MM.1S (cell line): ENCODE measurements around the gene CATSPERD.

ENCODE experiments used
- DNase-seq: peaks from one replicate; pipeline ENCODE4 v3.0.0-alpha.2; 2015
- H2AFZ ChIP-seq: fragments of 300-600 bp; sonication (generic); 2 replicates; pipeline ENCODE4 v1.6.0; 2016; ENCODE audit warnings: antibody characterized with exemption, low read length
- H3F3A ChIP-seq: fragments of 300-600 bp; sonication (generic); 2 replicates; pipeline ENCODE4 v1.6.1; 2016; ENCODE audit warnings: mild to moderate bottlenecking, antibody characterized with exemption, low read length, moderate library complexity, mixed read lengths; ENCODE audit not compliant: insufficient read depth
- H3K27ac ChIP-seq: fragments of 300-600 bp; sonication (generic); 2 replicates; pipeline ENCODE4 v1.5.1; 2016; ENCODE audit warnings: mild to moderate bottlenecking, low read length
- H3K27me3 ChIP-seq: fragments of 300-600 bp; sonication (generic); replicated peaks from 2 replicates; pipeline ENCODE4 v1.6.0; 2016; ENCODE audit warnings: low read length; ENCODE audit not compliant: insufficient read depth
- H3K36me3 ChIP-seq: fragments of 300-600 bp; sonication (generic); replicated peaks from 2 replicates; pipeline ENCODE4 v1.6.1; 2016; ENCODE audit warnings: mild to moderate bottlenecking, low read length, mixed read lengths; ENCODE audit not compliant: insufficient read depth
- H3K4me1 ChIP-seq: fragments of 300-600 bp; sonication (generic); 2 replicates; pipeline ENCODE4 v1.6.1; 2016; ENCODE audit warnings: low read length, mixed read lengths
- H3K4me2 ChIP-seq: fragments of 300-600 bp; sonication (generic); 2 replicates; pipeline ENCODE4 v1.6.0; 2016; ENCODE audit warnings: low read depth, low read length
- H3K4me3 ChIP-seq: fragments of 300-600 bp; sonication (generic); 2 replicates; pipeline ENCODE4 v1.5.1; 2016; ENCODE audit warnings: low read length, mixed read lengths
- H3K79me2 ChIP-seq: fragments of 300-600 bp; sonication (generic); 2 replicates; pipeline ENCODE4 v1.6.1; 2016; ENCODE audit warnings: mixed run types, low read length, mixed read lengths
- H3K9ac ChIP-seq: fragments of 300-600 bp; sonication (generic); 2 replicates; pipeline ENCODE4 v1.6.1; 2016; ENCODE audit warnings: low read length, mixed read lengths
- H3K9me2 ChIP-seq: fragments of 300-600 bp; sonication (generic); replicated peaks from 2 replicates; pipeline ENCODE4 v1.6.1; 2016; ENCODE audit warnings: mild to moderate bottlenecking, low read length, mixed read lengths; ENCODE audit not compliant: insufficient read depth
- H3K9me3 ChIP-seq: fragments of 300-600 bp; sonication (generic); replicated peaks from 2 replicates; pipeline ENCODE4 v1.6.1; 2016; ENCODE audit warnings: mild to moderate bottlenecking, low read length, mixed read lengths; ENCODE audit not compliant: insufficient read depth
- H4K20me1 ChIP-seq: fragments of 300-600 bp; sonication (generic); 2 replicates; pipeline ENCODE4 v1.6.1; 2016; ENCODE audit warnings: mild to moderate bottlenecking, low read length, moderate library complexity, mixed read lengths; ENCODE audit not compliant: insufficient read depth
- EZH2 ChIP-seq: fragments of 300-600 bp; sonication (generic); optimal IDR thresholded peaks from 2 replicates; pipeline ENCODE3; 2017; ENCODE audit warnings: low read depth, mild to moderate bottlenecking, antibody characterized with exemption, low read length, mixed read lengths
- EZH2phosphoT487 ChIP-seq: fragments of 300-600 bp; sonication (generic); IDR thresholded peaks from 2 replicates; pipeline ENCODE4 v1.6.1; 2018; ENCODE audit warnings: antibody characterized with exemption, low read length
- TF ChIP-seq, protein P1 (sequence below): fragments of 300-600 bp; sonication (generic); IDR thresholded peaks from 2 replicates; pipeline ENCODE4 v1.5.1; 2016; ENCODE audit warnings: antibody characterized with exemption, low read length, mixed read lengths

CATSPERD gene

DNA sequence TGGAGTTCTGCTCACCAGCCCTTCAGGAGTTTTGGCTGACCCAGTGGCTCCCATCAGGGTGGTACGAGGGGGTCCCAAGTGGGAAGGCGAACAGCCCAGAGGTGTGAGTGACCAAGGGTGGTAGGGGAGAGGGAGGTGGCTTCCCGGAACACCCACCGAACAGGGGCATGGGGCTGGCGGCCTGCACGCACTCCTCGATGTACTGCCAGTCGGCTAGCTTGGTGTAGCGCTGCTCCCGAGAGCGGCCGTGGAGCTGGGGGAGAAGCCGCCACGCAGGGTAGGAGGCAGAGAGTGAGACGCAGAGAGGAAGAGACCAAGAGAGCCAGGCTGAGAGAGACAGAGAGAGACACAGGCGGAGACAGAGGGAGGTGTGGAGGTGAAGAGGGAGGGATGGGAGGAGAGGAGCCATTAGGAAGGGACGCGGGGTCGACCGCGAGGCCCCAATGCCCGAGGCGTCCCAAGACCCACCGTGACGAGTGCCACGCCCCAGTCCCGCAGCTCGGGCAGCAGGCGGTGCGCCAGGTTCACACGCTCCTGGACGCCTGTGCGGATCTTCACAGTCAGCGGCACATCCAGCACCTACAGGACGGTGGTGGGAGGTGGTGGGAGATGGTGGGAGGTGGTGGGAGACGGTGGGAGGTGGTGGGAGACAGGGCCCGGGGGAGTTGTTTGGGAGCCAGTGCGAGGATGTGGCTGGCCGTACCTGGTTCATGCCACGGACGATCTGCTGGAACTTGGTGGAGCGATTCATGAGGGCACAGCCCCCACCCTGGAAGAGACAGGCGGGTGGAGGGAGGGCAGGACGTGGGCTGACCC lies 66.4 kb downstream of the CATSPERD start:
- Histone ChIP-seq H3K9ac (no peak overlapping the region), H3K4me1 (no peaks in the 10 kb centered on the region; the same call in 1 of the 2 replicates), H3K9me3 (no peaks in the 10 kb centered on the region), H3K36me3 (no peaks in the 10 kb centered on the region), H3K9me2 (no peaks in the 10 kb centered on the region), H3K4me3 (no peak overlapping the region), H3F3A (no peaks in the 10 kb centered on the region), H3K27ac (no peak overlapping the region), H2AFZ (no peak overlapping the region), H3K79me2 (peaks cover 16% of the 10 kb centered on the region), H3K27me3 (peaks cover 49% of the 10 kb centered on the region), H4K20me1 (no peaks in the 10 kb centered on the region), H3K4me2 (no peak overlapping the region)
- no peak for TF ChIP-seq EZH2
- TF ChIP-seq, protein P1, sequence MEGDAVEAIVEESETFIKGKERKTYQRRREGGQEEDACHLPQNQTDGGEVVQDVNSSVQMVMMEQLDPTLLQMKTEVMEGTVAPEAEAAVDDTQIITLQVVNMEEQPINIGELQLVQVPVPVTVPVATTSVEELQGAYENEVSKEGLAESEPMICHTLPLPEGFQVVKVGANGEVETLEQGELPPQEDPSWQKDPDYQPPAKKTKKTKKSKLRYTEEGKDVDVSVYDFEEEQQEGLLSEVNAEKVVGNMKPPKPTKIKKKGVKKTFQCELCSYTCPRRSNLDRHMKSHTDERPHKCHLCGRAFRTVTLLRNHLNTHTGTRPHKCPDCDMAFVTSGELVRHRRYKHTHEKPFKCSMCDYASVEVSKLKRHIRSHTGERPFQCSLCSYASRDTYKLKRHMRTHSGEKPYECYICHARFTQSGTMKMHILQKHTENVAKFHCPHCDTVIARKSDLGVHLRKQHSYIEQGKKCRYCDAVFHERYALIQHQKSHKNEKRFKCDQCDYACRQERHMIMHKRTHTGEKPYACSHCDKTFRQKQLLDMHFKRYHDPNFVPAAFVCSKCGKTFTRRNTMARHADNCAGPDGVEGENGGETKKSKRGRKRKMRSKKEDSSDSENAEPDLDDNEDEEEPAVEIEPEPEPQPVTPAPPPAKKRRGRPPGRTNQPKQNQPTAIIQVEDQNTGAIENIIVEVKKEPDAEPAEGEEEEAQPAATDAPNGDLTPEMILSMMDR: no peak
- TF ChIP-seq EZH2phosphoT487: no peak
- DNase-seq: no peak

DNA sequence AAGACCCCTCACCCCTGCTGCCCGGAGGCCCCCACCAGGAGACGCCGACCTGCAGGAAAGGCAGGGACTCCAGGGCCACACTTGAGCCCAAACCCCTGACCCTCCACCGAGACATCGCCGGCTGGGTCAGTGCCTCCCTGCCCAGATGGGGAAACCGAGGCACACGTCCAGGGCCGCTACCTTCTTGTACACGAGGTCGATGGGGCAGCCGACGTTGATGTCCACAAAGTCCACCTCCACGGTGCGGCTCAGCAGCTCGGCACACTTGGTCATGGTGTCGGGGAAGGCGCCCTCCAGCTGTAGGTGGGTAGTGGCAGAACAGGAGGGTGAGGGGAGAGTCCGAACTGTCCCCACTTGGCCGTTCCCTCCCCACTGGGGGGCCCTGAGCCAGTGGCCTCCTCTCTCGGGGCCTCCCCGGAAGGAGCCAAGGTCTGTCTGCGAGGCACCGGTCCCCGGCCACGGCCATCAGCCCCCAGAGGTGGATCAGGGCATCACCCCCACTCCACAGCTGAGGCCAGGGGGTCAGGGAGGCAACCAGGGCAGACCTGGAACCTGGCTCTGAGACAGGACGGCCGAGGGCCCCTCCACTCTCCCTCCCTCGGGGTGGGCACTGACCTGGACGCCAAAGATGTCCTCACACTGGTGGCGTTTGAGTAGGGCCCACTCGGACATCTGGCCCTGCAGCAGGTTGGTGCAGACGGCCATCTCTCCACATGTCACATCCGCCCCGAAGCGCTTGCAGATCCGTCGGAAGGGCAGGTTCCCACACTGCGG lies 67.2 kb downstream of the CATSPERD start:
- H3K27me3 ChIP-seq: peaks cover 42% of the 10 kb centered on the region
- H4K20me1 ChIP-seq: no peaks in the 10 kb centered on the region
- no peaks in the 10 kb centered on the region for H3K9me3 ChIP-seq
- DNase-seq: no peak
- H3K4me1 ChIP-seq: no peaks in the 10 kb centered on the region; the same call in 1 of the 2 replicates
- H3K4me3 ChIP-seq: no peak overlapping the region
- H3K4me2 ChIP-seq: no peak overlapping the region
- H2AFZ ChIP-seq: no peak overlapping the region
- no peak for TF ChIP-seq EZH2phosphoT487
- no peak for TF ChIP-seq EZH2
- TF ChIP-seq, protein P1: no peak
- H3K9ac ChIP-seq: no peak overlapping the region
- no peaks in the 10 kb centered on the region for H3F3A ChIP-seq
- H3K27ac ChIP-seq: no peak overlapping the region
- H3K79me2 ChIP-seq: peaks cover 16% of the 10 kb centered on the region
- H3K36me3 ChIP-seq: no peaks in the 10 kb centered on the region
- H3K9me2 ChIP-seq: no peaks in the 10 kb centered on the region

DNA sequence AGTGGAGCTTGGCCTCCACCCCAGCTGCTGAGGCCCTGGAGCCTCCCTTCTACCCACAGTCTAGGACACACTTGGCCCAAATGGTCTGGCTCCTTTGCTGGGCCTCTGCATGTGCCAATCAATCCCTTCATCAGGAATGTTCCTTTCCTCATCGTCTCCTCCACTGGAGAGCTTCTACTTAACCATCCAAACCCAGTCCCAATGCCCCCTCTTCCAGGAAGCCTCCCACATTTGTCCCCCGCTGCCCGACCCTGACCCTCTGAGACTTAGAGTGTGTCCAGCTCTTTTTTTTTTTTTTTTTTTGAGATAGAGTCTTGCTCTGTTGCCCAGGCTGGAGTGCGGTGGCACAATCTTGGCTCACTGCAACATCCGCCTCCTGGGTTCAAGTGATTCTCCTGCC lies 68.0 kb downstream of the CATSPERD start:
- no peak overlapping the region for H3K4me3 ChIP-seq
- H3K4me1 ChIP-seq: no peaks in the 10 kb centered on the region; the same call in 1 of the 2 replicates
- H2AFZ ChIP-seq: no peak overlapping the region
- H3K9me2 ChIP-seq: no peaks in the 10 kb centered on the region
- no peak overlapping the region for H3K4me2 ChIP-seq
- no peaks in the 10 kb centered on the region for H4K20me1 ChIP-seq
- H3K79me2 ChIP-seq: peaks cover 16% of the 10 kb centered on the region
- no peak for DNase-seq
- no peaks in the 10 kb centered on the region for H3F3A ChIP-seq
- no peaks in the 10 kb centered on the region for H3K36me3 ChIP-seq
- peaks cover 38% of the 10 kb centered on the region for H3K27me3 ChIP-seq
- TF ChIP-seq, protein P1: no peak
- no peak for TF ChIP-seq EZH2phosphoT487
- TF ChIP-seq EZH2: no peak
- no peak overlapping the region for H3K27ac ChIP-seq
- no peak overlapping the region for H3K9ac ChIP-seq
- no peaks in the 10 kb centered on the region for H3K9me3 ChIP-seq
